Fibroblast of peridontal ligament (primary cell): Measurements from ENCODE around the gene HNRNPK.
A peak's percentile ranks its signal among the peaks of the same experiment; 100 is the strongest.

Experiments
- DNase-seq: peaks from one replicate; pipeline ENCODE4 v3.0.0-alpha.2; 2010; ENCODE audit errors: extremely low read depth

HNRNPK gene

DNA sequence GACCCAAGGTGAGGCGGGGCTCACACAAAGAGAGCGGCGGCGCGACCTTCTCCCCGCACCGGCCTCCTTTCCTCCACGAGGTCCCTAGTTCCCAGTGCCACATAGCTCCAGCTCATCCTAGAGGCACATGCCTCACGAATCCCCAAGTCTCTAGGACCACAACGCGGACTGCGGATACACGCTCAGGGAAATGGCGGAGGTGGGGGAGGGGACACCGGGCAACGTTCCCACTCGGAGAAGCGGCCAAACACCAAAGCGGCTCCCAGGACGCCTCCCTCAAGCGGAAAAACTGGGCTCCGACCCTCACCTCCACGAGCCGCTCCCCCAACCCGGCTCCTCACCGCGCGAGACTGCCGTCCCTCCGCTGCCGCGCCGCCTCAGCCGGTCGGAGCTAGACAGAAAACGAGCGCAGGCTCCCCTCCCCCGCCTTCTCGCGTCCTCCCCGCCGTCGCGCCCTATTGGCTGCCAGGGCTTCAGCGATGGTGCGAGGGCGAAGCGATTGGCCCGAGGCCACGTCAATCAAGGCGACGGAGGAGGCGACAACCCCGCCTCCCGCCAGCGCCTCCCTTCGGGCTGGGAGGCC is at the start of gene HNRNPK:
HNRNPK (minus strand) TSS at position 404 of the 583 bp plus-strand sequence. CDS start 1,963 bp downstream, outside the sequence.
- peak; percentile 98 for DNase-seq

DNA sequence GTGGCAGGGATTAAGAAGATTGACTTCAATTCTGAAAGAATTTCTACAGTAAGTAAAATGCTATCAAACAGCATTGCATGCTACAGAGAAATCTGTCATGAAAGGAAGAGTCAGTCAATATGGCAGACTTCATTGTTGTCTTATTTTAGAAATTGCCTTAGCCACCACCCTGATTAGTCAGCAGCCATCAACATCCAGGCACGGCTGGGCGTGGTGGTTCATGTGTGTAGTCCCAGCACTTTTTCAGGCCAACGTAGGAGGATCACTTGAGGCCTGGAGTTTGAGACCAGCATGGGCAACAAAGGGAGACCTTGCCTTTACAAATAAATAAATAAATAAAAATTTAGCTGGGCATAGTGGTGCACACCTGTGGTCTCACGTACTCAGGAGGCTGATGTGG is 47.2 kb upstream of the HNRNPK start:
- DNase-seq: no peak

DNA sequence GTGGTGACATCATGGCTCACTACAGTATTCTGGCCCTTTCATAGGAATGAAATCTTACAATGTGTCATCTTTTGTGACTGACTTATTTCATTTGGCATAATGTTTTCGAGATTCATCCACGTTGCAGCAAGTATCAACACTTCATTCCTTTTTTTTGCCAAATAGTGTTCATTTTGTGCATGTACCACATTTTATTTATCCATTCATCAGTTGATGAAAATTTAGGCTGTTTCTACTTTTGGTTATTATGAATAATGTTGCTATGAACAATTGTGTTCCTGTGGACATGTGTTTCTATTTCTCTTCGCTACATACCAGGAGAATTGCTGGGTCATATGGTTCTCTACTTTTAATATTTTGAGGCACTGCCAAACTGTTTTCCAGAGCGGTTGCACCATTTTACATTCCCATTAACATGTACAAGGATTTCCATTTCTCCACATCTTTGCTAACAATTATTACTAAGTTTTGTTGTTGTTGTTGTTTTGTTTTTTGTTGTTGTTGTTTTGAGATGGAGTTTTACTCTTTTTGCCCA is 44.1 kb upstream of the HNRNPK start:
- DNase-seq: no peak

DNA sequence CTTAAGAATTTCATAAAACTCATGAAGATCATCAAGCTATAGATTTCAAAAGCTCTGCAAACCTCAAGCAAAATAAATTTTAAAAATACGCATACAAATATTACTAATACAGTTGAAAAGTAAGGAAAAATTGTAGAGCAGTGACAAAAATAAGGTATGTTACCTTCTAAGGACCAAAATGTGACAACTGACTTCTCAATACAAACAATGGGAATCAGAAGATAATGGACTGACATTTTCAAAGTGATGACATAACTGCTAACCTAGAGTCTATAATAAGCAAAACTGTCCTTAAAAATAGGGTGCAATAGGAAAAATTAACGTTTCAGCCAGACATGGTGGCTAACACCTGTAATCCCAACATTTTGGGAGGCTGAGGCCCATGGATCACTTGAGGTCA is 27.6 kb upstream of the HNRNPK start:
- no peak for DNase-seq

DNA sequence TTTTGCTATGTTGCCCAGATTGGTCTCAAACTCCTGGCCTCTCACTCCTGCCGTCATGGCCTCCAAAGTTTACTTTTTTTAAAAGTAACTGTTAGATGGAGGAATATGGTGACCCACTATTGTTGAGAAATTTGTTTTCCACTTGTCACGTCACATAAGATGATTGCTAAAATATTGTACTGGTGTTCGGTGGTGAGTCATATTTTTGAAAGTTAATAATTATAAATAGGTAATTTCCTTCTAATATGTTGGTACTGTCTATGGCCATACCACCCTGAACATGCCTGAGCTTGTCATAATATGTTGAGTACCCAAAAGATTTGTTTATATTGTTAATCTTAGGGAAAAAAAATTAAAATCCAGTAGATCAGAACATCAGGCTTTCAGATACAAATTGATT is 23.2 kb upstream of the HNRNPK start:
- no peak for DNase-seq

DNA sequence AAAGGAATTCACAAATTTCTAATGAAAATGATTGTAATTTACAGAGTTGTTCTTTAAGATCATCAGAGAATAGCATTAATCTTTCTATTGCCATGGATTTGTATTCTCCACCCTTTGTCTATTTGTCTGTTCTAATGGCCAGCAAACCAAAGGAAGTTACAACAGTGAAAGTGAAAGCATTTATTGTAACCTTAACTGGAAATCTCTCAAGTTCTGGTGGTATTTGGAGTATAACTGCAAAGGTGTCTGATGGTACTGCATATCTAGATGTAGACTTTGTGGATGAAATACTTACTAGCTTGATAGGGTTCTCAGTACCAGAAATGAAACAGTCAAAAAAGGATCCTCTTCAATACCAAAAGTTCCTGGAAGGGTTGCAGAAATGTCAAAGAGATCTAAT is 22.3 kb upstream of the HNRNPK start:
- peak; percentile 45 for DNase-seq

DNA sequence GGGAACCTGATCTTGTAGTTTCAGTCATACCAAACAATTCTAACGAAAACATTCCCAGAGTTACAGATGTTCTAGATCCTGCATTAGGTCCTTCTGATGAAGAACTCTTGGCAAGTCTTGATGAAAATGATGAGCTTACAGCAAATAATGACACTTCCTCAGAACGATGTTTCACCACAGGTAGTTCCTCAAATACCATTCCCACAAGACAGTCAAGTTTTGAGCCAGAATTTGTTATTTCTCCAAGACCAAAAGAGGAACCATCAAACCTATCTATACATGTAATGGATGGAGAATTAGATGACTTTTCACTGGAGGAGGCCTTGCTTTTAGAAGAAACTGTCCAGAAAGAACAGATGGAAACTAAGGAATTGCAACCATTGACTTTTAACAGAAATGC is 21.6 kb upstream of the HNRNPK start:
- DNase-seq: no peak

DNA sequence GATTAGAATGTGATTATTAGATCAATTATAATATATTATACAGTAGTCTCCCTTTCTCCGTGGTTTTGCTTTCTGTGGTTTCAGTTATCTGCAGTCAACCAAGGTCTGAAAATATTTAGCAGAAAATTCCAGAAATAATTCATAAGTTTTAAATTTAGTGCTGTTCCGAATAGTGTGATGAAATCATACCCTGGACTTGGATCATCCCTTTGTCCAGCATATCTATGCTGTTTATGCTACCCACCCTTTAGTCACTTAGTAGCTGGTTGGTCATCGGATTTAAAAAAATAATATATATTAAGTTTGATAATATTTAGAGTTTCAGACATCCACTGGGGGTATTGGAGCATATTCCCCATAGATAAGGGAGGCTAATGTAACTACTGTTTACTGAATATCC is 20.2 kb upstream of the HNRNPK start:
- no peak for DNase-seq

DNA sequence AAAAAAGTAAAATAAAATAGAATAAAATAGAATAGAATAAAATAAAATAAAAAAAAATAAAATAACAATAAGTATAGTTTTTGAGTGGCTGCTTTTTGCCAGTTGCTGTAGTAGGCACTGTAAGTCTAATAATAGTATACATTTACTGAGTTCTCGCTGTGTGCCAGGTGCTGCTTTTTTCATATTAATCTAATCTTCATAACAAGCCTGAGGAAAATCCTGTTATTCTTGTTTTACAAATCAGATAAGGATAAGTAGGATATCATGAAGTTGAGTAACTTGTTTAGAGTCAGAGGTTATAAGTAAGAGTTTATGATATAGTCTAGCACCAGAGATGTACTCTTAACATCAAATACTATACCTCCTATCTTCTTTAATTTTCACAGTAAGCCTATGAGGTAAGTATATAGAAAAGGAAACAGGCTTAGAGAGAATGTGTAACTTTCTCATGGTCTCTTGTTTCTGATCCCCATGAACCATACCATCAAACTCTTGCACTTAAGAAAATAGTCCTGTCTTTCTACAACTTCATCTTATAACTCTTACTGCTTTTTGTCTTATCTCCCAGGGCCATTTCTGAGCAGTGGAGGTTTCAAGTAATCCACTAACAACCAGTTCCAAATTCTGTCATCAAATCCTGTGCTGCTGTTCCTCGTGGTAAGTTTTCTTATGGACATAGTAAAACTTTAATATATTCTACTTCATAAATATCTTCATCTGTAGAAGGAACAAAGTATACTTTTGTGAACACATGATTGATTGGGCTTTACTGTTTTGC is 19.3 kb upstream of the HNRNPK start:
- no peak for DNase-seq

DNA sequence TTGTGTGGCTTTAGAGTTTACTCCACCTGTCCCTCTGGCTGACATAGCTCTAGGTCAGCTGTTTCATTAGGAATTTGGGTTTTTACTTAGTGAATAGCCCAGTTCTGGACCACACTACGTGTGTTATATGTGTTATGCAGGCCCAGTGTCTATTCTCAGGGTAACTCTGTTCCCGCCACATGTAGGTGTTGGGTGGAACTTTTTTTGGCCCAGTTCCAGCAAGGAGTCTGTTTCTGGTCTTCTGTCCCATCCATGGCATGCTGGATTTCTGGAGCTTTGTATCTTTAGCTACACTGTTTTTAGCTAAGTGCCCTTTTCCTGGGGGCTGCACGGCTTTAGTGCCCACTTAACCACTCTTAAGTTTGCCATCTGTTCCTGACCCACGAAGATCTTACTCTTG is 16.1 kb upstream of the HNRNPK start:
- no peak for DNase-seq

DNA sequence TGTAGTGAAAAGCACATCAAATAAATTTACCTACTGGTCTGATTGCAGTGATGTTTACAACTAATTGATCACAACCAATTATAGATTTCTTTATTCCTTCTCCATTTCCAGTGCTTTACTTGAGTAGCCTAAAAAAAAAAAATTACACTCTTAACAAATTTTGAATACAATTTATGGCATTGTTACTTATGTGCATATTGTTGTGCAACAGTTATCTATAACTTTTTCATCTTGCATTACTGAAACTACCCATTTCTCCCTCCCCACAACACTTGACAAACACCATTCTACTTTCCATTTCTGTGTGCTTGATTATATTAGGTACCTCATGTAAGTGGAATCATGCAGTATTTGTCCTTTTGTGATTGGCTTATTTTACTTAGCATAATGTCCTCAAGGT is 12.9 kb upstream of the HNRNPK start:
- no peak for DNase-seq

DNA sequence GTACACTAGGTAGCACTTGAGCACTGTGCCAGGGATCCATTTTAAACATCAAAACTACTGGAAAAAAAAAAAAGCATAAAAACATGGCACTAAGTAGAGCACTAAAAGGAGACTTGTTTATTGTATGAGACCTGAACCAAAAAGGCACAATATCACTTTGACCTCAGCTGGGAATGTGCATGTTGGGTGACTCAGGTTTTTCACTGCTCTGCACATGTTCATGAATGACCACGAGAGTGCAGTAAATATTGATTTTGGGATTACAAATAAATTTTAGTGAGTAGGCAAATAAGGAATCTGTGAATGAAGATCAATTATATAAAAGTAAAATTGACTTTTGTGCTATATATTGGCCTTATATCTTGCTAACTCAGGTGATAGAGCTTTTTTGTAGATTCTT is 12.4 kb upstream of the HNRNPK start:
- peak; percentile 33 for DNase-seq

DNA sequence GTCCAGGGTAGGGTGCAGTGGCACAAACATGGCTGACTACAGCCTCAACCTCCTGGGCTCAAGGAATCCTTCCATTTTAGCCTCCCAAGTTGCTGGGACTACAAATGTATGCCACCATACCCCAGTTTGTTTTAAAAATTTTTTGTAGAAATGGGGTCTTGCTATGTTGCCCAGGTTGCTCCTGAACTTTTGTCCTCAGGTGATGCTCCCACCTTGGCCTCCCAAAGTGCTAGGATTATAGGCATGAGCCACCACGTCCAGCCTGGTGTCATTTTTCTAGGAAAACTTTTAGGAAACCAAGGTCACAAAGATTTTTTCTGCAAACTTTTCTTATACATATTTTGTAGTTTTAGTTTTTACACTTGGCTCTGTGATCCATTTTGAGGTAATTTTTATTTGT is 11.3 kb upstream of the HNRNPK start:
- no peak for DNase-seq

DNA sequence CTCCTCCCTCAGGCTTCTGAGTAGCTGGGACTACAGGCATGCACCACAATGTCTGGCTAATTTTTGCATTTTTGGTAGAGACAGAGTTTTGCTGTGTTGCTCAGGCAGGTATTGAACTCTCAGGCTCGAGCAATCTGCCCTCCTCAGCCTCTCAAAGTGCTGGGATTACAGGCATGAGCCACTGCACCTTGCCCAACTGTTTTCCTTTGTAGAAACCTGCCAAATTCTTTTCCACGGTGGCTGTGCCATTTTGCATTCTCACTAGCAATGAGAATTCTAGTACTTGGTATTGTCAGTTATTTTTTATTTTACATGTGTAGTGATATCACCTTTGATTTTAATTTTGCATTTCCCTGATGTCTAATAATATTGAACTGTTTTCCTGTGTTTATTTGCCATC is 8.4 kb upstream of the HNRNPK start:
- no peak for DNase-seq

DNA sequence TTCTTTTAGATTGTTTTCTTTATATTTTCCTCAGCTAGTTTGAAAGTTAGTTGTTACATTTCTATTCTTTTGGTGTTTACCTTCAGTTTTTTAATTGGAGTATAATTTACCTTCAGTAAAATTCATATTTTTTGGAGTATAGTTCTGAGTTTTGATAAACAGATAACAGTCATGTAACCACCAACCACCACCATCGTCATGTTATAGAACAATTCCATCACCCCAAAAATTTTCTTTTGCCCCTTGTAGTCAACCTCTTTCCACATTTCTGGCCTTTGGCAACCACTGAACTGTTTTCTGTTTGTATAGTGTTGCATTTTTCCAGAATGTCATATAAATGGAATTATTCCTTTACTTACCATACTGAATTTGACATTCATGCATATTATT is 7.4 kb upstream of the HNRNPK start:
- DNase-seq: no peak

DNA sequence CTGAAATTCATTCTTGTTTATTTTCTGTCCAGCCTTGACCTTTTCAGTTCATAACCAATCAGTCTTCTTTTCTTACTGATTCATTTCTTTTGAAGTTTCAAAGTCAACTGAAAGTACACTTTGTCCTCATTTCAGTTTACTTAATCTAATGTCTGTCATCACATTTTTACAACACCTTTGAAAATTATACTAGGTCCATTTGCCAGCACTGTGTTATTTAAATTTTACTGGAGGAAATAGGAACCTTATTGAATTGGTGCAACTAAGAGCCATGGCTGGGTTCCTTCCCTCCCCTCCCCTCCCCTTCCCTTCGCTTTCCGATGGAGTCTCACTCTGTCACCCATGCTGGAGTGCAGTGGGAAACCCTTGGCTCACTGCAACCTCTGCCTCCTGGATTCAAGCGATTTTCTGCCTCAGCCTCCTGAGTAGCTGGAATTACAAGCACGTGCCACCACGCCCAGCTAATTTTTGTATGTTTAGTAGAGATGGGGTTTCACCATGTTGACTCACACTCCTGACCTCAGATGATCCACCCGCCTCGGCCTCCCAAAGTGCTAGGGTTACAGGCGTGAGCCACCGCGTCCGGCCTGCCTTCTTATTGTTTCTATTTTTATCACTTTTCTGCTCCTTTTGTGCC is 6.9 kb upstream of the HNRNPK start:
- DNase-seq: no peak

DNA sequence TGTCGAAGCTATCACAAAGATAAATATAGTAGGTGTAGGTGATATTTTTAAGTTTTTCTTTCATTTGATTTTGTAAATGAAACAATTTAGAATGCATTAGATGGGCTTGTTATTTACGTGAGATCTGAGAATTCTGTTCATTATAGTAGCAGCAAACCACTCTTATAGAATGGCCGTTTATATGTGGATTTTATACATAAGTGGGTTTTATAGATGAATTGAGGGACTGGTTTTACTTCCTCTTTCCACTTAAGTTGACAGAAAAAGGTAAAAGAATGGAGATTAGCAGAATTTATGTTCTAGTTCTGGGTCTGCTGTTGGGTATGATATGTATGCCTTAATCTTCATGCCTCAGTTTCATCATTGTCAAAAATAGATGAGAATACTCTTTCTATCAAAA is 6.2 kb upstream of the HNRNPK start:
- DNase-seq: no peak

DNA sequence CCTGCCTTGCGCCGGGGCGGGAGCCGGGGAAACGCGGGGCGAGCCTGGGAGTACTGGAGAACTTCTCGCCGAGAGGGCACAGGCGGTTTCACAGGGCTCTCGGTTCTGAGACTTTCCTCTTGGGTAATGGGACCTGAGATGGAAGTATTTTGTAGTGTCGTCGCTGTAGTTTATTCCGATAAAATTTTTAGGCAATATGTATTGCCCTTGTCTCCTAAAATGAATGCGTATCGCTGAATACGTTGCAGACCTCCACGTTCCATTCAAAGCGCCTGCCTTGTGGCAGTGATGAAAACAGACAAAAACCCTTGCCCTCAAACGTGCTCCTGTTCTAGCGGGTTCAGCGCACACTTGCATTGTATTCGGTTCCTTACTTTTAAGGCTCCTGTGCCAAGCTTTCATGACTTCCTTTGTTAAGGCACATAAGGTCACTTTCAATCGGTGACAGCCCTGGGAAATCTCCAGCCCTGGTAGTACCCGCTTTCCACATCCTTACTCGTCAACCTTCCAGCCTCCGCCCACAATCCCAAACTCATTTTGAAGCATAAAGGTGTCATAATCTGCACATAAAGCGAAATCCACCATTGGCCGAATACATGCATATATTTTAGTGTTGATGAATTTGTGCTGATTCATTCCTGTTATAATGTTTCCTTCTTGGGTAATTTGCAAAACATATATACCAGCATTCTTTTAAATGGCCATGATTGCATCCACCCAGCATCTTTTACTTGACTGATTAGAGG is 1.3 kb upstream of the HNRNPK start:
- DNase-seq: peak; percentile 42

DNA sequence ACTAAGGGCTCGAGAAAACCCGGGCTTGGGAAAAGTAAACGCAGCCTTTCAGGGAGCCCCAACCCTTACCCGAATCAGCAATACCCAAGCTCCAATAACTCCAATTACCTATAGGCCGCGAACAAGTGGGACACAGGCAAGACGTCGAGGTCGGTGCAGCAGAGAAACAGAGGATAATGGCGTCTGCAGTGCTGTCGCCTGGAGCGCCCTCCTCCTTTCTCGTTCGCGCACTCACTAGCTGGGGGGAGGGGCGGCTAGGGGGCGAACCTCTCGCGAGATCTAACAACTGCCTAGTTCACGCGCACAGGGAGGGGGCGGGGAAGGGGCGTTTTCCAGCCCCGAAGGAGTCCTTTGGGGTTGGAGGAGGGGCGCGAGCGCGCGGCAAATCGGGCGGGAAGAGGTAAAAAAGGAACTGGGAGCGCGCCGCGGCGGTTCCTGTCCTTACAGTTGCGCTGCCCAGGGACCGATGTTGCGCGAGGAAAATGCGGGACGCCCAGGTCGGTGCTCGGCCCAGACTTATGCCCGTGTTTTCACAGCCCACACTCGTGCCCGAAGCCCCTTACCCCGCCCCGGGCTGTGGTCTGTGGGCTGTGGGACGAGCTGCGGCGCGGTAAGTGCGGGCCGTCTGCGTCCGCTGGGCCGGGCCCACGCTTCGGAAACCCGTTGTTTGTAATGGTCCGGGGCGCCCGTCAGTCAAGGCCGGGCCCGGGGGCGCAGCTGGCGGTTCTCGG is 545 bp upstream of the HNRNPK start, which contains the start of gene RMI1:
RMI1 (plus strand) TSS at position 411 of the 731 bp plus-strand sequence. CDS start 20,182 bp downstream, outside the sequence.
- DNase-seq: peak; percentile 97

DNA sequence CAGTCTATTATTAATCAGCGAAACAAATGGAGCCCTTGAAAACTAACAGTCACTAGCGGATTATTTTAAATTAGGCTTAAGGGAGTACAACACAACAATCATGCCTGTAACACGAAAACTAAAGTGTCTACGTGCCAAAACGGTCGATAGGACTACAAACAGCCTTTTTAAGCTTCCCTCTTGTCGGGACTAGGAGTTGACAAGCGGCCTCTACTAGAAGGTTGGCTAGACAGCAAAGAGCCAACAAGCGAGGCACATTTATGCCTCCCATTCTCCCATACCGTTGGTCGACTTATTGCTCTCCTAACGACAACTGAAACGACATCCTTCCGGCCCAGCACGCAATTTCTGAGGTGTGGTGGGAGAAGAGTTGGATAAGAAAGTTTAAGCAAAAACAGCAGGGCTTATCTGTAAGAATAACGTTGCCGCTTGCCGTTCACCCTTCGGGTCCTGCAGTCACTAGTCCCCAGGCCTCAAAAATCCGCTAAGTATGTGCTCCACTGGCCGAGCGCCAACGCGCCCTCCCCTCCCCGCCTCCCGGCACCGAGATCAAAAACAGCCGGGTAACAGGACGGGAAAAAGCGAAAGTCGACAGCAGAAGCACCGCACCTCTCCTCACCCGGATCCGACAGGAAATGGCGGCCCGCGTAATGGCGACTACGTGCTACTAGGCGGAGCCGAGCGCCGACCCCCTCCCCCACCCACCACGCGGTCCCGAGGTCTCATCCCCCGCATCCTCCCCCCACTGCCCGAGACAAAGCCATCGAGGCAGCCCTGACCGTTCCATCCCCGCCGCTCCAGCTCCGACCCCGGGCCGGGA is 813 bp downstream of the HNRNPK start:
- DNase-seq: peak; percentile 78

DNA sequence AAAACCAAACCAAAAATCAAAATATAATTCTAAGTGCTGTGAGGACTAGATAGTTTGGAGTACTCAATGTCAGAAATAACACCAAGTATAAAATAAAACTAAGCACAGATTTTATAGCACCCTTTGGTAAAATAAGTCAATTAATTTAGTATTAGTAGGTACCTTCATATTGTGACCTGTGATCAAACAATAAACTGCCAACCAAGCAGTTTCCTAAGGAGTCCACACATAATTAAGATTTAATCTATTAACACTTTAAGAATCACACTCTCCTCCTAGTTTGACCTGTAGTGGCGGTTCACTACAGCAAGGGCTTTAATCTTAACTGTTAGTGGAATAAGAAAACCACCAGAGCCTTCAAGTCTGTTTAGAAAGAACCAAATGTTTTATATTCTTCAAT is 2.8 kb downstream of the HNRNPK start:
- no peak for DNase-seq
